ENCODE measurements around the gene FBXO47. TPM values are rescaled to one million over a fixed set of nuclear protein-coding genes. Genes with fewer than 3 reads are reported as not detected.
A peak's percentile ranks its signal among the peaks of the same experiment; 100 is the strongest.

Gene FBXO47
- total and polyA plus RNA-seq, 2 of the 13 experiments (the other 11 are each of a cell fraction or from before 2014, with no cell fraction given), result not detected

GRCh38 chr17:38914741-38915638 lies 52.2 kb downstream of the FBXO47 start (continued):
- TF ChIP-seq ZNF431 (CRISPR knock-in tag; IDR thresholded peaks at IDR 0.05; ENCODE audit: borderline replicate concordance, low read depth) (0 out of 2 replicates have a peak, but pooled peaks have one; percentile 15), ZNF318 (CRISPR knock-in tag; IDR thresholded peaks at IDR 0.05) (peak; percentile 55; the same call in 1 of the 2 replicates), FOXA1 (IDR thresholded peaks at IDR 0.05) (no peak), FOXA1 (CRISPR knock-in tag; IDR thresholded peaks at IDR 0.05) (no peak), POGK (CRISPR knock-in tag; conservative IDR thresholded peaks at IDR 0.05) (peak; percentile 74; the same call in 1 of the 2 replicates), ZNF709 (CRISPR knock-in tag; IDR thresholded peaks at IDR 0.05) (no peak), TIGD3 (CRISPR knock-in tag; IDR thresholded peaks at IDR 0.05; ENCODE audit: borderline replicate concordance) (no peak), IKZF5 (CRISPR knock-in tag; IDR thresholded peaks at IDR 0.05) (peak; percentile 60; the same call in 1 of the 2 replicates), U2AF1 (optimal IDR thresholded peaks at IDR 0.05; ENCODE audit: low read depth, low read length) (peak; percentile 82), SRSF4 (IDR thresholded peaks at IDR 0.05; ENCODE audit: low read depth, low read length, poor library complexity, severe bottlenecking) (no peak), FUBP1 (CRISPR knock-in tag; IDR thresholded peaks at IDR 0.05; ENCODE audit: borderline replicate concordance) (no peak), SOX5 (CRISPR knock-in tag; IDR thresholded peaks at IDR 0.05; ENCODE audit: borderline replicate concordance) (peak; percentile 73)

Data from HepG2 (cell line).